GM12891 (cell line): ENCODE measurements around the gene DTWD2.

Experiments
- PAX5 ChIP-seq: IDR thresholded peaks from 2 replicates; pipeline ENCODE4 v1.6.1; 2011; ENCODE audit warnings: low read length, moderate library complexity, mild to moderate bottlenecking; ENCODE audit not compliant: insufficient read depth, severe bottlenecking
- POLR2A ChIP-seq: IDR thresholded peaks from 2 replicates; pipeline ENCODE4 v1.6.1; 2011; ENCODE audit warnings: low read depth, low read length, control low read depth
- POLR2AphosphoS5 ChIP-seq: IDR thresholded peaks from 2 replicates; pipeline ENCODE4 v1.6.1; 2011; ENCODE audit warnings: low read depth, low read length, control low read depth
- POU2F2 ChIP-seq: IDR thresholded peaks from 2 replicates; pipeline ENCODE4 v1.6.1; 2011; ENCODE audit warnings: low read depth, mild to moderate bottlenecking, control low read depth, low read length, moderate library complexity
- TAF1 ChIP-seq: IDR thresholded peaks from 2 replicates; pipeline ENCODE4 v1.6.1; 2011; ENCODE audit warnings: low read depth, low read length, control low read depth

DNA sequence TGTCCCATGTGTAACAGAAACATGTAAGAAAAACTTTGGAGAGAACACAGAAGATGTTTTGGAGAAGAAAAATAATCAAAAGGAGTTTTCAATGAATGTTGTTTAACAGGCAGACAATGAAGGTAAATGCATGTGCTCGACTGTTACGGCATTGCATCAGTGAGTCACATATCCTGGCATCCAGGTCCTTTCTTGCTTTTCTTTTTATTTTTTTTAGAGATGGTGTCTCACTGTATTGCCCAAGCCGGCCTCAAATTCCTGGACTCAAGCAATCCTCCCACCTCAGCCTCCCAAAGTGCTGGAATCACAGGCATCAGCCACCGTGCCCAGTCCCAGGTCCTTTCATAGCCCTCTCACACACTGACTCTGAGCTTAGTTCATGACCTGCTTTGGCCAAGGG lies 181.8 kb downstream of the DTWD2 start:
- no peak for TF ChIP-seq POLR2A
- TF ChIP-seq POLR2AphosphoS5: no peak
- TF ChIP-seq POU2F2: no peak
- no peak for TF ChIP-seq TAF1
- no peak for TF ChIP-seq PAX5
